ENCODE measurements around the gene RHOA. TPM values are rescaled to one million over a fixed set of nuclear protein-coding genes. Genes with fewer than 3 reads are reported as not detected.

RHOA gene
- total and polyA plus RNA-seq, 2 of the 13 experiments (the other 11 are each of a cell fraction or from before 2014, with no cell fraction given), result 131 to 177 TPM

GRCh38 chr3:49411968-49412631, at the start of gene RHOA, which contains the start of gene TCTA (continued):
- peak; percentile 92 for TF ChIP-seq ZNF407 (CRISPR knock-in tag; IDR thresholded peaks at IDR 0.05; ENCODE audit: not compliant biosample characterization)
- TF ChIP-seq ARNT2 (CRISPR knock-in tag; IDR thresholded peaks at IDR 0.05; ENCODE audit: low read depth), result peak; percentile 62; the same call in 1 of the 2 replicates
- TF ChIP-seq HMGXB4 (CRISPR knock-in tag; IDR thresholded peaks at IDR 0.05; ENCODE audit: borderline replicate concordance in 1 of 2, low read depth in 1 of 2), result peak; percentile 42 to 54; a peak in 2 of 4 replicates
- TF ChIP-seq, protein P1, sequence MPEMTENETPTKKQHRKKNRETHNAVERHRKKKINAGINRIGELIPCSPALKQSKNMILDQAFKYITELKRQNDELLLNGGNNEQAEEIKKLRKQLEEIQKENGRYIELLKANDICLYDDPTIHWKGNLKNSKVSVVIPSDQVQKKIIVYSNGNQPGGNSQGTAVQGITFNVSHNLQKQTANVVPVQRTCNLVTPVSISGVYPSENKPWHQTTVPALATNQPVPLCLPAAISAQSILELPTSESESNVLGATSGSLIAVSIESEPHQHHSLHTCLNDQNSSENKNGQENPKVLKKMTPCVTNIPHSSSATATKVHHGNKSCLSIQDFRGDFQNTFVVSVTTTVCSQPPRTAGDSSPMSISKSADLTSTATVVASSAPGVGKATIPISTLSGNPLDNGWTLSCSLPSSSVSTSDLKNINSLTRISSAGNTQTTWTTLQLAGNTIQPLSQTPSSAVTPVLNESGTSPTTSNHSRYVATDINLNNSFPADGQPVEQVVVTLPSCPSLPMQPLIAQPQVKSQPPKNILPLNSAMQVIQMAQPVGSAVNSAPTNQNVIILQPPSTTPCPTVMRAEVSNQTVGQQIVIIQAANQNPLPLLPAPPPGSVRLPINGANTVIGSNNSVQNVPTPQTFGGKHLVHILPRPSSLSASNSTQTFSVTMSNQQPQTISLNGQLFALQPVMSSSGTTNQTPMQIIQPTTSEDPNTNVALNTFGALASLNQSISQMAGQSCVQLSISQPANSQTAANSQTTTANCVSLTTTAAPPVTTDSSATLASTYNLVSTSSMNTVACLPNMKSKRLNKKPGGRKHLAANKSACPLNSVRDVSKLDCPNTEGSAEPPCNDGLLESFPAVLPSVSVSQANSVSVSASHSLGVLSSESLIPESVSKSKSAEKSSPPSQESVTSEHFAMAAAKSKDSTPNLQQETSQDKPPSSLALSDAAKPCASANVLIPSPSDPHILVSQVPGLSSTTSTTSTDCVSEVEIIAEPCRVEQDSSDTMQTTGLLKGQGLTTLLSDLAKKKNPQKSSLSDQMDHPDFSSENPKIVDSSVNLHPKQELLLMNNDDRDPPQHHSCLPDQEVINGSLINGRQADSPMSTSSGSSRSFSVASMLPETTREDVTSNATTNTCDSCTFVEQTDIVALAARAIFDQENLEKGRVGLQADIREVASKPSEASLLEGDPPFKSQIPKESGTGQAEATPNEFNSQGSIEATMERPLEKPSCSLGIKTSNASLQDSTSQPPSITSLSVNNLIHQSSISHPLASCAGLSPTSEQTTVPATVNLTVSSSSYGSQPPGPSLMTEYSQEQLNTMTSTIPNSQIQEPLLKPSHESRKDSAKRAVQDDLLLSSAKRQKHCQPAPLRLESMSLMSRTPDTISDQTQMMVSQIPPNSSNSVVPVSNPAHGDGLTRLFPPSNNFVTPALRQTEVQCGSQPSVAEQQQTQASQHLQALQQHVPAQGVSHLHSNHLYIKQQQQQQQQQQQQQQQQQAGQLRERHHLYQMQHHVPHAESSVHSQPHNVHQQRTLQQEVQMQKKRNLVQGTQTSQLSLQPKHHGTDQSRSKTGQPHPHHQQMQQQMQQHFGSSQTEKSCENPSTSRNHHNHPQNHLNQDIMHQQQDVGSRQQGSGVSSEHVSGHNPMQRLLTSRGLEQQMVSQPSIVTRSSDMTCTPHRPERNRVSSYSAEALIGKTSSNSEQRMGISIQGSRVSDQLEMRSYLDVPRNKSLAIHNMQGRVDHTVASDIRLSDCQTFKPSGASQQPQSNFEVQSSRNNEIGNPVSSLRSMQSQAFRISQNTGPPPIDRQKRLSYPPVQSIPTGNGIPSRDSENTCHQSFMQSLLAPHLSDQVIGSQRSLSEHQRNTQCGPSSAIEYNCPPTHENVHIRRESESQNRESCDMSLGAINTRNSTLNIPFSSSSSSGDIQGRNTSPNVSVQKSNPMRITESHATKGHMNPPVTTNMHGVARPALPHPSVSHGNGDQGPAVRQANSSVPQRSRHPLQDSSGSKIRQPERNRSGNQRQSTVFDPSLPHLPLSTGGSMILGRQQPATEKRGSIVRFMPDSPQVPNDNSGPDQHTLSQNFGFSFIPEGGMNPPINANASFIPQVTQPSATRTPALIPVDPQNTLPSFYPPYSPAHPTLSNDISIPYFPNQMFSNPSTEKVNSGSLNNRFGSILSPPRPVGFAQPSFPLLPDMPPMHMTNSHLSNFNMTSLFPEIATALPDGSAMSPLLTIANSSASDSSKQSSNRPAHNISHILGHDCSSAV (CRISPR knock-in tag; IDR thresholded peaks at IDR 0.05; ENCODE audit: borderline replicate concordance), result no peak; the same call in 1 of the 2 replicates
- peak; percentile 65; the same call in 1 of the 2 replicates for TF ChIP-seq ZNF710 (CRISPR knock-in tag; IDR thresholded peaks at IDR 0.05; ENCODE audit: borderline replicate concordance)
